Measurements from ENCODE around the gene CDV3.

CDV3 gene

GRCh38 chr3:133606342-133606741 is 32.9 kb downstream of the CDV3 start:
- DNase-seq (ENCODE audit: low spot score), result no peak

DNA sequence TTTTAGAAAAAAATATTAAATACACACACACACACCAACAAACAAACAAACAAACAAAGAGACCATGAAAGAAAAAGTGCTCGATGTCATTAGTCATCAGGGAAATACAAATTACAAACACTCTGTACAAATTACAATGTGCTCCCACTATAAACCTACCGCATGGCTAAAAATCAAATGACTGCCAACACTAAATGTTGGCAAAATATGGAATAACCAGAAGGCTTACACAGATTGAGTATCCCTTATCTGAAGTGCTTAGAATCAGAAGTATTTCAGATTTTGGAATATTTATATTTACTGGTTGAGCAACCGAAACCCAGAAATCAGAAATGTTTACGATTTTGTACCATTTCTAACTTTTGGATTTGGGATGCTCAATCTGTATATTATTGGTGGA is 33.4 kb downstream of the CDV3 start:
- no peak for DNase-seq (ENCODE audit: low spot score)

GRCh38 chr3:133607816-133608215 is 34.3 kb downstream of the CDV3 start:
- no peak for DNase-seq (ENCODE audit: low spot score)

GRCh38 chr3:133608388-133608787 is 34.9 kb downstream of the CDV3 start:
- DNase-seq (ENCODE audit: low spot score), result no peak

- no peak for DNase-seq (ENCODE audit: low spot score)
These were observed 36.5 kb downstream of the CDV3 start for GRCh38 chr3:133610031-133610430.

- DNase-seq (ENCODE audit: low spot score), result no peak
These were observed 38.0 kb downstream of the CDV3 start for GRCh38 chr3:133611534-133611933.

DNA sequence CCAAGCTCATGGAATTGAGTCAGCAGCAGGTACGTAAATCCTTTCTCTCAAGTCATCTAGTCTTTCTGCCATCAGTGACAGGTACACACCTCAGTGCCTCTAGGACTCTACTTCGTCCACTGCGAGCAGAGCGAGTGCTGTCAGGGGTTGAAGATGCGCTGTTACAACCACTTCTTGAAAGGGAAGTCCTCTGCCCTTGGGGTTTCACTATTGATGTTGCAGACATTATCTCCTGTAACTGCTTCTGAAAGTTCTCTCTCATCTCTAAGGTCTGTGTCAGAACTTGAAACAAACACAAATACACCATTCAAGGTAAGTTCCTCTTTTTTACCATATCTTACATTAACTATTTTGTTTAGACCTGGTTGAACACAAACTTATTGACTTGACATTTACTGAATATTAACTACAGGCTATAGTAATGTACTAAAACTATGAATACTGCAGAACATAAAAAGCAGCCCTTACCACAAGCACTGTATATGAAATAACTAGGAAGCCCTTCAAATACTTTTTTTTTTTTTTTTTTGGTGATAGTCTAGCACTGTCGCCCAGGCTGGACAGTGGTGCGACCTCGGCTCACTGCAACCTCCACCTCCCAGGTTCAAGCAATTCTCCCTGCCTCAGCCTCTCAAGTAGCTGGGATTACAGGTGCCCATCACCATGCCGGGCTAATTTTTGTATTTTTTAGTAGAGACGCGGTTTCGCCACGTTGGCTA is 46.7 kb downstream of the CDV3 start:
- no peak for DNase-seq (ENCODE audit: low spot score)

GRCh38 chr3:133627789-133628188 is 54.3 kb downstream of the CDV3 start:
- DNase-seq (ENCODE audit: low spot score), result no peak

DNA sequence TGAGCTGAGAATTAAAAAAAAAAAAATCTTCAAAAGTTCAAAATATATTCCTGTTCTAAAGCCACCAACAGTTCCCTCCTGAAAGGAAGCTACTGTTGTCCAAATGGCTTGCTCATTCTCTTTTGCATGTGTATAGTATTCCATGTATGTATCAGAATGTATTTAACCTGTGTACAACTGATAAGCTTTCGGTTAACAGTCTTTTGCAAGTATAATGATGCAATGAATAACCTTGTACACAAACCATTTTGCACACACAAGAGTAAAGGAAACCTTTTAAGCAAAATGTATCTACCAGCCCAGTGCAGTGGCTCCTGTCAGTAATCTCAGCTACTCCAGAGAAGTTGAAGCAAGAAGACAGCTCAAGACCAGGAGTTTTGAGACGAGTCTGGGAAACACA is 55.7 kb downstream of the CDV3 start:
- no peak for DNase-seq (ENCODE audit: low spot score)

- DNase-seq (ENCODE audit: low spot score), result no peak
These were observed 60.0 kb downstream of the CDV3 start for GRCh38 chr3:133633439-133633838.

Small RNAs within 50 kb of the gene (small RNA-seq; reads per million reads assigned to genes)
- gene AC022296.2 (0 reads per million in 2 experiments), gene RF00438 (0 to 0.03 reads per million in 2 experiments)

All from SK-N-DZ (cell line).